HTR-8/SVneo (cell line): ENCODE measurements around the gene RFWD3.
"Not testable (repeated sequence)": the region's sequence is repeated elsewhere in the genome, so short reads cannot be mapped to it uniquely, and the experiment has no call there.

ENCODE experiments used
- DNase-seq: peaks from one replicate; pipeline ENCODE4 v3.0.0; 2011; ENCODE audit warnings: low spot score, mixed read lengths; ENCODE audit not compliant: insufficient read length
- FAIRE-seq: peaks from 2 replicates; lab custom pipeline; 2011; peaks lifted over from hg19 to GRCh38; lab: Jason Lieb, UNC

Gene RFWD3

DNA sequence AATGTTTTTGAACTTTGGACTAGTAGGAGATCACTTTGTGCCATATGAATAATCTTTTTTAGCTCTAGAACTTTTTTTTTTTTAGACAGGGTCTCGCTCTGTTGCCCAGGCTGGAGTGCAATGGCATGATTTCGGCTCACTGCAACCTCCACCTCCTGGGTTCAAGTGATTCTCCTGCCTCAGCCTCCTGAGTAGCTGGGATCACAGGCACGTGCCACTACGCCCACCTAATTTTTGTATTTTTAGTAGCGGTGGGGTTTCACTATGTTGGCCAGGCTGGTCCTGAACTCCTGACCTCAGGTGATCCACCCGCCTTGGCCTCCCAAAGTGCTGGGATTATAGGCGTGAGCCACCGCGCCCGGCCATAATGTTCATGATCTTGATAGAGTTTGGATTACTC lies 2.2 kb upstream of the RFWD3 start:
- DNase-seq, FAIRE-seq: not testable (repeated sequence)

DNA sequence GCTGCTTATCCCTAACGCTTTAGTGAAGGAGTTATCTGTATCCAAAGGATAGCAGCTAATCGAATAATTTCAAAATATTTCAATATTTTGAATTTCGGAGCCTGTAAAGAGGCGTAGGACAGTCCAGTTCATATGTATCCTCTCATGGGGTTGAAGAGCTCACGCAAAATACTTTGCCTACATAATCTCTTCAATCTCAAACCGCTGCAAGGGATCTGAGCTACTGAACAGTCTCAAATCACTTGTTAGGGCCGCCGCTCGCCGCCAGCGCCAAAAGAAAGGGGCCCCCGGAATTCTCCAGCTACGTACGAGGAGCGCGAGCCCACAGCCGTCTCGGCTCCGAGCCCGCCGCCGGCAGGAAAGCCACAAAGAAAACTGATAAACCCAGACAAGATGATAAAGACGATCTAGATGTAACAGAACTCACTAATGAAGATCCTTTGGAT lies 601 bp upstream of the RFWD3 start:
- FAIRE-seq (no peak), DNase-seq (no peak)

- FAIRE-seq (no peak), DNase-seq (no peak)
Measured at GRCh38 chr16:74666010-74666421, 661 bp downstream of the RFWD3 start.

GRCh38 chr16:74661064-74661463 lies 5.6 kb downstream of the RFWD3 start:
- DNase-seq = no peak
- FAIRE-seq = no peak

- no peak for FAIRE-seq
Measured at GRCh38 chr16:74660383-74660782, 6.3 kb downstream of the RFWD3 start.

GRCh38 chr16:74659041-74659440 lies 7.6 kb downstream of the RFWD3 start:
- FAIRE-seq (no peak), DNase-seq (no peak)

More at GRCh38 chr16:74660383-74660782, 6.3 kb downstream of the RFWD3 start:
- DNase-seq = no peak

DNA sequence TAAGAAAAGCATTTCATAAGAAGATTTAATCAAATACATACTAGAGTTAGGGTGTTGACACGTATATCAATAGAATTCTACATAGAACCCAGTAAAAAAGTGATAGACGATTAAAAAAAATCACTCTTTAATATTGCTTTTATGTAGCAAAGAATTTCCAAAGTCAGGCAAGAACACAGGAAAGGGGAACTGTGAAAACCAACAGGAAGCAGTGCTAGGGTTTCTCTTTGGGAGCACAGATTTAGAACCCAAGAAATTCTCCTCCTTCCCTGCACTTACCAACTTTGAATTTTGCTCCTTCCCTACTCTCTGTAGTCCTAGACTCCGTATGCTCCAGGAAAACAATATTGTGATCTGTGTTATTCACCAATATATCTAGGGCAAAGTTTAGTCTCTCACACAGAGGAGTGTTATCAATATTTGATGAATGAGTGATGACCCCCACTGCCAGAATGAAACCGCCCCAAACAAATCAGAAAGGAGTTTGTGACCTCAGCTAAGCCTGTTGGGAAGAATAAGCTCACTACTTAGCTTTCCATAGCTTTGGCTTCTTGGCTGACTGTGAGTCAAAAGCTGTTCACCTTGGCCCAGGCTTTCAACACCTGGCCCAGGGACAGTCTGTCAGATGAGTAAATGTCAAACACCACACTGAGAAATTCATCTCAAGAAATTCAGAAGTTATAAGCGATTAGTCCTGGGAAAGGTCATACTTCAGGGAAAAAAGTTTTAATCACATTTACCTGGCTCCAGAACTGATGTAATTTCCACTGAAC lies 8.6 kb downstream of the RFWD3 start:
- no peak for DNase-seq
- no peak for FAIRE-seq

DNA sequence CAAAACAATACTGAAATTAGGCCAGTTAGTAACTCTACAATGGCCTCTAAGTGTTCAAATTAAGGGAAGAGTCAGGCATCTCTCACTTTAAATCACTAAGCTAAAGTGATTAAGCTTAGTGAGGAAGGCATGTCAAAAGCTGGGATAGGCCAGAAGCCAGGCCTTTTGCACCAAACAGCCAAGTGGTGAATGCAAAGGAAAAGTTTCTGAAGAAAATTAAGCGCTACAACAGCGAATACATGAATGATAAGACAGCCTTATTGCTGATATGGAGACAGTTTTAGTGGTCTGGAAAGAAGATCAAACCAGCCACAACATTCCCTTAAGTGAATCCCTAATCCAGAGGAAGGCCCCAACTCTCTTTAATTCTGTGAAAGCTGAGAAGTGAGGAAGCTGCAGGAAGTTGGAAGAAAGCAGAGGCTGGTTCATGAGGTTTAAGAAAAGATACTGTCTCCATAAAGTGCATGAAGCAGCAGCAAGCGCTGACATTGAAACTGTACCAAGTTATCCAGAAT lies 12.1 kb downstream of the RFWD3 start:
- FAIRE-seq = no peak
- no peak for DNase-seq

DNA sequence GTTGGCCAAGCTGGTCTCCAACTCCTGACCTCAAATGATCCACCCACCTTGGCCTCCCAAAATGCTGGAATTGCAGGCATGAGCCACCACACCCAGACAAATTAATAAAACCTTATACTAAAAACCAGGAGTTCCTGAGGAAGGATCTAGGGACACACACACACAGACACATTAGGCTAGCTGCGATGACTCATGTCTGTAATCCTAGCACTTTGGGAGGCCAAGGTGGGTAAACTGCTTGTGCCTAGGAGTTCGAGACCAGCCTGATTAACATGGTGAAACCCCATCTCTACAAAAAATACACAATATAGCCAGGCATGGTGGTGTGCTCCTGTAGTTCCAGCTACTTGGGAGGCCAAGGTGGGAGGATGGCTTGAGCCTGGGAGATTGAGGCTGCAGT lies 13.8 kb downstream of the RFWD3 start:
- not testable (repeated sequence) for FAIRE-seq, DNase-seq

DNA sequence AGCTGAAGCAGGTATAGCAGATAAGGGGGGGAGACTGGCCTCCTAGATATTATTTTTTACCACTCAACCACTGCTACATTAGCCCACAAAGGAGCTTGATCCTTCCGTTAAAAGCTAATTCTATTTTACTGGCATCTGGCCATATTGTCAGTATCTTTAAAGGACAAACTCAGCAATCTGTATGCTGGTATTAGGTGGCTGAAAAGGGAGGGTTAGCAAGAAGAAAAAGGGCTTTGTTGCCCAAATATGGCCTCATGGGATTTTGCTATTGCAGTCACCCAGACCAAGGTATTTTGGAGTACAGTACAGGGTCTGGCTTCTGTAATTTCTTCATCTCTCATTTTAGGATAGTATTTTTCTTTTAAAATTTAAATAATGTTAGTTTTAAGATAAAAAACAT lies 14.4 kb downstream of the RFWD3 start:
- DNase-seq (no peak), FAIRE-seq (no peak)

DNA sequence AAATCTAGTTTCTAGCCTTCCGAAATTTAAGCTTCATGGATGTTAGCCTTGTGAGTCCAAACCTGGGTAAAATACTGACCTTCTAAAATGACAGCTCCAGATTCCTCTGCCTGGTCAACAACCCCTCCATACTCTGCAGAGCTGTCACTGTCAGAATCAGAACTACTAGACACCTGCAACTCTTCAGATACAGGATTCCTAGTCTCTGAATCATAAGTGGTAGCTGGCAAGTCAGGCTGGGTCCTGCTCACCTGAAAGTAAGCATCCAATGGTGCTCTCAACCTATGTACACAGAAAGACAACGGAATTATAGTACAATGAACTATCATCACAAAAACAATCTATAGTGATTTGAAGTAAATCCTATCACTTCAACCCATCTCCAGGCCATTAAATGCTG lies 14.8 kb downstream of the RFWD3 start:
- no peak for DNase-seq
- FAIRE-seq = no peak

DNA sequence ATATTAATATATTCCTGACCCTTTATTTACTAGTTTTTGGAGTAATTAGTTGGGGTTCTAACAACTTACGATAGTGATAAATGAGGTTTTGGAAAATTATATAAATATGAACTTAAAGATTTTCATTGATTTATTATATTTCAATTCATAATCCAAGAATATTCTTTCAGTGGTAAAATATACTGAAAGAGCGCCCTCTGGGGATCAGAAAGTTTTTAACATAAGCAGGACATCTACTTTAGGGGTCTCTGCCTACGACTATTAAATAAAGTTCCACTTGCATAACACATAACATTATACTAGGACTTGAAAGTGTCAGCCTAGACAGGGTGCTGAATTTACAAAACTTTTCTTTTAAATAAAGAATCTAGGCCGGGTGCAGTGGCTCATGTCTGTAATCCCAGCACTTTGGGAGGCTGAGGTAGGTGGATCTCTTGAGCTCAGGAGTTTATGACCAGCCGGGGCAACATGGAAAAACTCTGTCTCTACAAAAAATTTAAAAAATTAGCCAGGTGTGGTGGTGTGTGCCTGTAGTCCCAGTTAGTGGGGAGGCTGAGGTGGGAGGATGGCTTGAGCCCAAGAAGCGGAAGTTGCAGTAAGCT lies 15.6 kb downstream of the RFWD3 start:
- FAIRE-seq (no peak), DNase-seq (no peak)

- no peak for DNase-seq
- FAIRE-seq = no peak
Measured at GRCh38 chr16:74649839-74650504, 16.7 kb downstream of the RFWD3 start.

- DNase-seq (no peak), FAIRE-seq (no peak)
Measured at GRCh38 chr16:74641969-74642368, 24.7 kb downstream of the RFWD3 start.

GRCh38 chr16:74637742-74638453 lies 28.8 kb downstream of the RFWD3 start:
- FAIRE-seq (no peak), DNase-seq (no peak)

DNA sequence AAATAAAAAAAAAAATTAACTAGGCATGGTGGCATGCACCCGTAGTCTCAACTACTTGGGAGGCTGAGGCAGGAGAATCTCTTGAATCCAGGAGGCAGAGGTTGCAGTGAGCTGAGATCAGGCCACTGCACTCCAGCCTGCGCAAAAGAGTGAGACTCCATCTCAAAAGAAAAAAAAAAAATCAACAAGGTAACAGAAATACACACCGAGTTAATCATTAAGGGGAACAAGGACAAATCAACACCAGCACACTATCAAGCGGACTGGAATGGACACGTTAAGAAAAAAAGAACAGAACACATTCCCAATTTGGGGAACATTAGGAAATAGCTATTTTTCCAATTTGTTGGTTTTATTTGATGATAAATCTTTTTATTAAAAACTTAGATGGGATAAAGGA lies 31.4 kb downstream of the RFWD3 start:
- no peak for DNase-seq
- FAIRE-seq = no peak

GRCh38 chr16:74633686-74634085 lies 33.0 kb downstream of the RFWD3 start:
- no peak for DNase-seq
- FAIRE-seq = no peak

DNA sequence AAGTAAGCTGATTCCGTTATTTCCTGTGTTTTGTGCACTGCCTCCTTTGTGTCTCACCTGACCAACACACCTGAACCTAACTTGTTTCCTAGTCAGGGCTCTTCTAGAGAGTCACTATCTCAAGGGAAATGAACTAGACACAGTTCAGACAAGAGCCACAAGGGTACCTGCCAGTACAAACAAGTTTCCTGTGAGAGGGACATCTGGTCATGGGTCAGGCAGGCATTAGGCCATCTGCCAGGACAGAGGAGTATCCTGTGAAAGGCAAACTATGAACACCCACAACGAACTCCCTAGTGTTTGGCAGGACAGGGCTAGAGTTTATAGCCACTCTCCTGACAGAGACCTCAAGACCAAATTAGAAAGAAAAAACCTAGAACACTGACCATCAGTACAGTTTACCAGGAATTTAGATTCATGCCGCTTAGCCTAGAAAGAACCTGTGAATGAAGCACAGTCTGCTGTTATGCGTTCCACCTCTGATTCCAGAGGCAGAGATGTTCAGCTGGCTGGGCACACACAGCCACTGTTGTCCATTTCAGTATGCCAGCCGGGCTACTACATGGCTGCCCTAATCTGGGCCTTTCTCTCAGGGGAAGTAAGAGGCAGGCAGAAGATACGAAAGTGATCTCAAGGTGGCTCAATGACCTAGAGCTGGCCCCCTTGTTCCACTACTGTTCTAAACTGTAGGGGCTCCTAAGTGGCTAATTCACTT lies 39.0 kb downstream of the RFWD3 start:
- FAIRE-seq (no peak), DNase-seq (no peak)

GRCh38 chr16:74626741-74627416 lies 39.8 kb downstream of the RFWD3 start:
- DNase-seq = no peak
- FAIRE-seq = no peak
